NOMO-1 (cell line): ENCODE results near the gene GATA3.

Experiments
- DNase-seq, 2 experiments: peaks; one replicate each; lab custom pipeline; 2025; ENCODE audit not compliant: unreplicated experiment in 2 of 2; lab: John Stamatoyannopoulos, UW

Gene GATA3

DNA sequence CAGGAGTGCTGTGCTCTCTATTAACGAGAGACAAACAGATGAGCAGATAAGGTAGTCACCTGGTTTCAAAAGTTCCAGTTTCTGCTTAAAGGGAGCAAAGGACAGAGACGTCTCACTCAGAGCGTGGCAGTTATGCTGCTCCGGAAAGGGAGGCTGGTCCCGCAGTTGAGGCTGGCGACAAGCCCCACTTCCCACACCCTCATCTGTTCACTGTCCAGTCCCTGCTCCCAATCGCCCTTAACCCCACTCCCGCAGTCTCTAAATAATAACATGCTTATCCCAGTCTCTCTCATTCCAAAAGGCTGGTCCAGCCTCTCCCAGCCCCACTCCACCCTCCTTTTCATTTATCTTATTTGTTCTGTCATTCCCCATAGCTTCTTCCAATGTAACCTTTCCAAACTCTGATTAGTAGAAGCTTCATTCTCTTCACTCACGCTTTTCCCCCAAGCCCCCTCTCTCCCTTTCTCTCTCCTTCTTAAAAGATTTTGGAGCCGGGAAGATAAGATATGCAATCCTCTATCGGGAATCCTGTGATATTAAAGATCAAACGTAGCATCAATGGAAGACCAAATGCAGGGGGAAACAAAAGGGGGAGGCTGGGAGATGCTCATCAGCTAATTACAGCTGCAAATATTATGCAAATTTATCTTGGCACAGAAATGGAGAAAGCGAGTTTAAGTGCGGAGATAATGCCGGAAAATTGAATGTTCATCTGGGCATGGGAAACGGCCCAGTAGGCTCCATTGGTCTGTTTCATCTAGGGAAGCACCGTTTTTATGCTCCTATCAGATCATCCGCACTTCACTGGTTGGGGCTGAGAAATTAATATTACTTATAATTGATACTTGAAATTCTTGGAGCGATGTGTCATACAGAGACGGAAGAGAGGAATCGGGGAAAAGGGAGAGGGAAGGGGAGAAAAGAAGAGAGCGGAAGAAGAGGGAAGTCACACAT is 16.3 kb upstream of the GATA3 start:
- DNase-seq: no peak

DNA sequence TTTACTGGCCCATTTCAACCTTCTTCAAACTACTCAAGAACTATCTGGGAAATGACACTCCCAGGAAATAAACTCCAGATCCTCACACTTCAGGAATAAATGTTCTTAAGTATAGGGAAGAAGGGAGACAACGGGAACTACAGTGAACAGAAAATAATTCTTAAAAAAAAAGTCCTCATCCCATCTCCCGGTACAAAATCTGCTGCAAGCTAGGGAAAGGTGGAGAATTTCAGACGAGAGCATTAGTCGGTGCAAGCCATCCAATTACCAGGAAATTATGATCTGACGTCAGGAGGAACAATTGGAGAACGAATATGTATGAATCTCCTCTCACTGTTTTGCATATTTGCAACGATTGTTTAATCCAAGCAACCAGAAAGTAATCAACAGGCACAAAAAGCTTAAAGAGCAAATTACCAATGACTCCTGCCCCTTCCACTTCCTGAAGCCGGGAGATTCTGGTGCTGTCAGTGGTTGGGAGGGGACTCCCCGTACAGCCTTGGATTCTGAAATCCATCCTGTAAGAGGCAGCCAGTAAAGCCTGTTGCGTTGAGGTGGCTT is 15.1 kb upstream of the GATA3 start:
- no peak for DNase-seq

DNA sequence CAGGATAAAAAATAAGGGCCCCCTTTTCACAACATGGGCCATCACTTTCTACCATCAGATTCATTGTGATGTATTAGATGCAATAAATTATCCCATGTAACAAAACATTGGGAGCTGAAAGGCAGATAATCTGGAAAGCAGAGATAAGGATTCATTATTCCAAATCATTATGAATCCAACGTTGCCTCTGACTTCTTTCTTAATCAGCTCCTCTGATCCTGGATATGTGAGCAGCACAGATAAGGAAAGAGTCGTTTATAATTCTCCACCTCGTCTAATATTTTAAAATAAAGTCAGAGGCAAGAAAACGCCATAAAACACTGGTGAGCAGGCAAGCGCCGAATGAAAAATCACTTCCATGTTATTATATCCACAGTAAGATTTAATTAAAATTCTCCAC is 13.8 kb upstream of the GATA3 start:
- DNase-seq: no peak

DNA sequence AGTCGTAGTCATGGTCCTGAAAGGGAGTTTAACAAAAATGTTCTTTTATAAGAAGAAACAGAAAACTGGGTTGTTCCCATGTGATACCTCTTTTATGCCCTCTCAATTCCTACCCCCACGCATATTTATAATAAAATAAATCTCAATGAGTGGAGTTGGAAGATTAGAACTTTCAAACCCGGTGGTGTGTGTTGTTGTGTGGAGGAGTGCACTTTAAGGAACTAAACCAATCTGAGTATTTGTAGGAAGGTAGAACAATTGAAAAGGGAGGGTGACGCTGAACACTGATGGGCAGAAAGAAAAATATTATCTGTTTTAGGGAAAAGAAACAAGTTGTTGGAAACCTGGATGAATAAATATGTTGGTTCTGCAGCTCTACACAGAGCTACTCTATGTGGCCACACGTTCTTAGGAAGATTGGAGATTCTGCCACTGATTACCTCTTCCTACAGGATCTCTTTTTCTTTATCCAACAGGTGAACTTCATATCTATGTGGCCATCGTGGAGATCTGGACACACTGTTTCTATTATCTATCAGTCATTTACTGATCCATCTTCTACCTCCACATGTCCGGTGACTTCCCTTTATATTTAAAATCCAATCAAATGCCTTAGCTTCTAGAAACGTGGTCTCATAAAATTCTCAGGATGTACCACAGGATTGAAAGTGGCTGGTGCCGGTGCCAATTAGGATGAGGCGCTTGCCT is 13.1 kb upstream of the GATA3 start:
- no peak for DNase-seq

DNA sequence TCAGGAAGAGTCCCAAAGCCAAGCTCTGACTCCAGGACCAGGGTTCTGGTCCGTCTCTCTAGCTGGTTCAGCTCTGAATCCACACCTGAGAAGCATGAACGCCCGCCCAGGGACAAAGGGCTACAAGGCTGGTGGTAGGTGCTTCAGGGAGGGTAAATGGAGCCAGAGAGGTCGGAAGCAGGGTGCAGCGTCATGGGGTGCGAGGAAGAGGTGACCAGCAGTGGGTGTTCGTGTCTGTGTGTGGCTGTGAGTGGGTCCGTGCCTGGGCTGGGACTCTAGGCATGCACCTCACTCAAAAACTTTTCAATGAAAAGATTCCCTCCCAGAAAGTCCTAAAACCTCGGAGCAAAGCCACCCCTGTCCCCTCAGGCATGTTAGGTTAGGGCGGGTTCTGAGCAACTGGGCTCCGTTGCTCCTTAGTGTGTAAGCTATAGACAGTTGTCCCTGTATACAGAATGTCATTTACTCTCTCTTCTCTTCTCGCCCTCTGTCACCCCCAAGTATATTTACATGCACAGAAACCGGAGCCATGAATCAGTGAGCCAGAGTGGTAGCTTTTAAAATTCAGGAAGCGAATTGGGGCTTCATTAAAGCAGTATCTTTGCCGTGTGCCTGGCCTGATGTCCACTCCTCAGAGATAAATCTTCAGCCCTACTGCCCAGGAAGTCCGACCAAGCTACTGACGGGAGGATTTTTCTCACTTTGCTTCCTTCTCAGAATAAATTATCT is 12.3 kb upstream of the GATA3 start:
- DNase-seq: no peak

DNA sequence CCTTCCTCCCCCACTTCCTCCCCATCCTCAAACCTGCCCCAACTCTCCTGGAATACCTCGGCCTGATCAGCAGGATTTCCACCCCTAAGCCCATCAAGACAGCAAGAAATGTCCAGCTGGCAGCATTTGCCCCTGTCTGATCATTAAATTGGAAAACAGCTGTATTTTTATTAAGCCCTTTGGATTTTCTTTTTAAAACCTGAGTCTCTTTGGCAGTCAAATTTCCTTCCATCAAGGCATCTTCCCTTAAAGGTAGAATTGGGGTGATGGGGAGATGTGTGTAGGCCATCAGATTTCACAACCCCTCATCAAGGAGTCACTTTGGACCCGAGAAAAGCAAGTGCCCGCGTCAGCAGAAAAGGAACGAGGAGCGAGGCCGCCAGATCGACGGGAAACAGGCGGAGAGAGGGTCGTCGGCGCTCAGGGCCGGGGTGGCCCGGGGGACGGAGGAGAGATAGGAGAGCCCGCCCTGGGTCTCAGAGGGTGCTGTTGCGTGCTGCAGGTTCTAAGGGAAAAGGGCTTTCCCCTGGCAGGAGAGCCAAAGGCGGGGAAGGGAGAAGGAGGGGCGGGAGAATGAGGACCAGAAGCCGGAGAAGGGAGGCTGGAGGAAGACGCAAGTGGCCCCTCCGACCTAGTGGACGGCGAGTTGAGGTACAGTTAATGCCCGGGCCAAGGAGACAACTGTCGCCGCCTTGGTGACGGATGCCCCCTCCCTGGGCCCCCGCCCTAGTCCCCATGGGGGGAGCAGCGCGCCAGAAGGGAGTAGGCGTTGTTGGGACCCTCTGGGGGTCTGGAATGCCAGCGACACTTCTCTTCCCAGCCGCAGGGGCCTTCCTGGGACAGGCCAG is 11.5 kb upstream of the GATA3 start:
- DNase-seq: no peak

DNA sequence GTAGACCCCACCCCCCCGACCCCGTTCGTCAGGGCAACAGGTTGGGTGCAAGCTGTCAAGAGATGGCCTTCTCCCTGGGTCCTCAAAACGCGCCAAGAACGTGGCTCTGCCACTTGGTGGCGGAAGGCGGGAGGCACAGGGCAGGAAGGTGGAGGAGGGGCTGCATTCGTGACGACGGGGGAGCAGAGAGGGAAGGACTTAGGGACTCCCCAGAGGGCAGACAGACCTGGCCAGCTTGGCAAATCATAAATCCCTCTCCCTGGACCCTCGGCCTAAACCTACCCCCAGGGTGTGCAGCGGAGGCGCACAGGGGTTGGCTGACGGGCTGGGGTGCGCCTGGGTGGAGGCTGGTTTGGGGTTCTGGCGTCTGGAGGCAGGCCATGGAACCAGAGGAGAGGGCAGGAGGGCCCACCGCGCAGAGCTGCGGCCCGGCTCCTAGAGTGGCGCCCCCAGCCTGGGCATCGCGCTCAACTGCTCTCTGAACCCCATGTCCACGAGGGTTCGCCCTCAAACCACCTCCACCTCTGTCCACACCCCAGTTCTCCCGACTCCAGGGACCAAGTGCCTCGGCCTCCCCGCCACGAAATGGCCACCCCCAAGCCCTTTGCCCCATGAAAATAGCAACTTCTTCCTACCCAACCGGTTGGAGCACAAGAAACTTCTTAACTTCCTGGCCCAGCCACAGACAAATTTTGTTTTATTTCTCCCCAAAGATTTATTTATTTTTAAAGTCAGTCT is 10.8 kb upstream of the GATA3 start:
- no peak for DNase-seq

DNA sequence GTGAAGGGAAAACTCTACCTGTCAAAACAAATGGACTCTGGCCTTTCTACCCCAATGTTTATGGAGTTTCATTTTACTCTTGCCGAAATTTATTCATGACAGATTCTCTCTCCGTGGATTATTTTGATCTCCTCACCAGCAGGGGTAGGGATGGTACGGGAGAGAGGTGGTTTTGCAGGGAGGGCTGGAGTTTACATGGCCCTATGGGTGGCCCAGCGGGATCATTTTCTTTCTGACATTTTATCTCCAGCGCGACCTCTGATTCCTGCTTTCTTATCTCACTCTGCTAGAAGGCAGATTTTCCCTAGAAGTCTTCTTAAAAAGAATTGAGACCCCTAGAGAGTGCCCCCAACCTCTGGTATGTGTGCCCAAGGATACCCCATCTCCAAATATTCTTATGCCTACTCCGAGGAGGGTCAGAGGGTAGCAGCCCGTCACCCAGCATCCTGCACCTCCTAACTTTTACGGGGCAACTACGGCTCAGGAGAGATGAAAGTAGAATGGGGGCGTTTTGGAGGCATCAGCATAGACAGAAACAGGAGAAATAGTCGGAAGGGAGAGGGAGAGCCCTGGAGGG is 10.1 kb upstream of the GATA3 start:
- no peak for DNase-seq

DNA sequence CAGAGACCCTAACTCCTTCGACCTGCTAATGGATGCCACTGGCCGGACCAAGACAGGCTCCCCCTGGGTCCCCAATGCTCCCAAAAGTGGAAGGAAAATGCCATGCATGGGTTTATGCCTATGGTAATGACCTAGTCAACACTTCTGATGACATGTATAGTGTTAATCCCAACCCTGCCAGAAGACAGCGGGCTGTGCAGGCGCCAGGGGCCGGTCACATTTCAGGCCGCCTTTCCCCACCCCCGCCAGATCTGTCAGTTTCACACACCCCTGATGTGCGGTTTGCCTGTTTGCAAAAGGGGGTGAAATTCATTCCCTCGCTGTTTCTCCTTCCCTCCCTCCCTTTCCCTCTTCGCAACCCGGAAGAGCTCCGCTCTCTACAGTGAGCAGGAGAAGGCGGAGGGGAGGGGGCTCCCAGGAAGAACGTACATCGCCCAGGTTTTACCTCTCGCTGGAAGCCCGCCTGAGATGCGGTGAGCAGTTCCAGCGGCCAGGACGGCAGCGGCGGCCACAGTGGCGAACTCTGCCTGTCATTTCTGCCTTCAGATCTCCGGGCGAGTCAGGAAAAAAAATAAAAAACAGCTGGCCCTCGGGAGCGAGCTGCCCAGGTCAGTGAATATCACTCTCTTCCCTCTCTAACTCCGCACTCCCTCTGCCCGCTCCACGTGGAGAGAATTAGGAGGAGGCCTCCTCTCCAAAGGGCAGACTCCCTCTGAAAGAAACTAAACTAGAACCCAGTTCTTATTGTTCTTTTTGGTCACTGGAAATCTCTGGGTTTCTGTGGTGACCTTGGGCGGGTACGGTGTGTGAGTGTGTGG is 9.4 kb upstream of the GATA3 start:
- DNase-seq: no peak

DNA sequence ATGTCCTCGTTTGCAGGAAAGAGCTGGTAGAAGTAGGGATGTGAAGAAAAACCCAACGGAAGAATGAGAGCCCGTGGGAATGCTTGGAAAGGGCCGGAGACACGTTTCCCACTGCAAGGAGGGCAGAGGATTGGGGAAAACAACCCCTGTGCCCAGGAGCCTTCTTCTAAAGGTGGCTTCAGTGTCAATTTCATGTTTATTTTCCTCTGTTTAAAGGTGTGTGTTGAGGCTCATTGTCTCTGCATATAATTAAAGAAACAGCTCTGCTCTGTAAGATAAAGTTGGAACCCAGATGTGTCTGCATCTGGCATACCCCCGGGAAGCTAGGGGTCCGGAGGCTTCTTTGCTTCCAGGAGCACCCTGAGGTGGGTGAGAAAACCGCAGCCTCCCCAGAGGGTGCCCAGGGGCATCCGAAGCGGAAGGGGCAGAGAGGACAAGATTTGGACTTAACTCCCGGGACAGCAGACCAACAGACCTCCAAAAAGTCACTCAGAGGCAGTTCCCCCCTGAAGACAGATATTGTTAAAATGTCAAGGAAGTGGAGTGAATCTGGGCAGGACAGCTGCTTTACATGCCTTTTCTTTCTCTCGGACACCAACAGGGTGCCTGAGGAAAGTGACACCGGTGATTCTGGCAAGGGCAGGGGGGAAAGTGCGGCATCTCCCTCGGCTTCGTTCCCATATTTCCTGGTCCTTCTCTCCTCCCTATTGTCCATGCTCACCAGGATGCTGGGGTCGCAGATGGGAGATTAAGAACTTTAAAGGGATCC is 8.6 kb upstream of the GATA3 start:
- no peak for DNase-seq

DNA sequence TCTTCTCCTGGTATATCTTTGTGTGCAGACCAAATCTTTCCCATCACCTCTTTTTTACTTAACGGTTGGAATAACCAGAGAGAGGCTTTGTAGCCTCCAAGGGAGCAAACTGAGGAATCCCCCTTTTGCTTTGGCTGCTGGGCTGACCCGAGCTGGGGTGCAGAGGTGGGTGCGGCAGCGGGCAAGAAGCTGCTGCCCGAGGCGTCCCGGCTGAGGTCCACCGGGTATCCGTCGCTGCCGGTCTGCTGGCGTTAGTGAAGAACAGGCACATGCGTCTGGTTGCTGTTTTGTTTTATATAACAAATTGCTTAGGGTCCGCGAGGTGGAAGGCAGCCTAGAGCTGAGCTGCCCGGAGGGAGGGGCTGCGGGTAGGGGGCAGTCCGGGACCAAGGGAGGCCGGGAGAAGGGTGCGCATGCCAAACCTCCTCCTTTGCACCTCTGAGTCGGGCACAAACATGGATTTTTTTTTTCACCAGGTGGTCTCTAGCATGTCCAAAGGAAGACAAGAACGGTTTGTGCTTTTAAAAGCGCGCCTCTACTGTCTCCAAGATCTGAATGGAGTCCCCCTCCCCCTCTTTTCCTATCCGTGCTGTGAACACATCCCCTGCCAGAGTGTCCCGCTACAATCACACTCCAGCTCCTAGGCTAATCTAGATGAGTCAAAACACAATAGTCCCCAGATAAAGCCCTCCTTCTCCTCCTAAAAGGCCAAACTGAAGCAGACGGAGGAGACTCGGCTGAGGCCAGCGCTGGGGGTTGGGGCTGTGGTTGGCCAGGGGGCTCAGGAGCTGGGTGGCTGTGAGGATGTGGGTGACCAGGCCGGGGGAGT is 6.8 kb upstream of the GATA3 start:
- no peak for DNase-seq

DNA sequence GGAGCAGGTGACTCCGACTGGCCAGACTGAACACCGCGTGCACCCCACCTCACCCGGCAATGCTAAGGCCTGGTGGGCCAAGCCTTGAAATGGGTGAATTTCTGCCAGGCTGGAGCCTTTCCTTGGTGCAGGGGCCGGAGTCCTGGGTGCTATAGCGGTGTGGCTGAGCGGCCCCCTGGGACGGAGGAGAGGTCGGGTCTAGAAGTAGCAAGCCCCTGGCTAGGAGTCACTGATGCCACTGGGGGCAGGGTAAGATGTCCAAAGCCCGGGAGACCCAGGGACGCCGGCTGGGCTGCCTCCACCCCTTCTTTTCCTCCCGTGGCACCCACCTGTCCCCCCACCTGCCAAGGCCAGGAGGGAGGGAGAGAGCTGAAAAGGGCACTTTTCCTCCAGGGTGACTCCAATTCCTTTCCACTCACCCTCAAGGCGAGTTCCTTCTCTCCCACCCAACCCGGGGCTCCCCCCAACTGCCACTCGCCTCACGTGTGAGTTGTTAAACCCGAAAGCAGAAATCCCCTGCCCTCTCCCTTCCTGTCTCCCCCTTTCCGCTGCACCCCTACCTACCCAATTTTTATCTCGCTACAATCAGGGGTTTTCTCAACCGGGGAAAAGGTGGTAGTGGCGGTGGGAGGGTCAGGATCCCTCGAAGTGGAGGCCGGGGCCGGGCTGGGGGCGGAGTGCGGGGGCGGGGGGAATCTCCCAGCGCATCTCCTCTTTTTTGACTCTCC is 6.0 kb upstream of the GATA3 start:
- no peak for DNase-seq

DNA sequence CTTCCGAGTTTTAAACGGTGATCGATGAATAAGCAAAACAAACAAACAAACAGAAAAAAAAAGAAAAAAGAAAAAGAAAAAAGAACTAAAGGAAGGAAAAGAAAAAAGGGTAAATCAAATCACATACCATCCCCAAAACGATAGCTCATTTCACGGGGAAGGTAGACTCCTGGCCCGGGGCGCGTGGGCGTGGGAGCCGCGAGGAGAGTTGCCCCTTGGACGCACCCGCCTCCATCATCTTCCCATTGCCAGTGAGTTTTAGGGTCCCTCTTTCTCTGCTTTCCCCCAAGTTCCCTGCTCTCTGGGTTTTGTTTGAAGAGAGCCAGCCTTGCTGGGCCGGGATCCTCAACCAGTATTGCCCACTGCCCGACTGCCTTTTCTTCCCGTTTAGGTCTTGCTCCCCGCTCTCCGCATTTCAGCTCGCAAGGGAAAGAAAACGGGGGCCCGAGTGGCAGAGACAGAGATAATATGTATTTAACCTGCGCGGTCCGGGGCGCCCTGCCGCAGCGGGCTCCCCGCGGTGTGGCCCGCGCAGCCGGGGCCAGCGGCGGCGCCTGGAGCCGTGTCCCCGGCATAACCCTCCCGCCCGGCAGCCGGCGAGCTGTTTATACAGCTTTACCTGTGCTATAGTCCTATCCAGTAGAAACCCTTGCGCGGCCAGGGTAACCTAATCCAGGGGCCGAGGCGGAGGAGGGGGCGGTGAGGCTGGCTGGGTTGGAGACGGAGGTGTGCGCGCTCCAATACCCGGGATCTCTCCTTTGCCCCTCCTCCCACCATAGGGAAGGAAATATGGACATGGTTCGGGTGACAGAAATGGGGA is 5.2 kb upstream of the GATA3 start:
- DNase-seq: no peak

DNA sequence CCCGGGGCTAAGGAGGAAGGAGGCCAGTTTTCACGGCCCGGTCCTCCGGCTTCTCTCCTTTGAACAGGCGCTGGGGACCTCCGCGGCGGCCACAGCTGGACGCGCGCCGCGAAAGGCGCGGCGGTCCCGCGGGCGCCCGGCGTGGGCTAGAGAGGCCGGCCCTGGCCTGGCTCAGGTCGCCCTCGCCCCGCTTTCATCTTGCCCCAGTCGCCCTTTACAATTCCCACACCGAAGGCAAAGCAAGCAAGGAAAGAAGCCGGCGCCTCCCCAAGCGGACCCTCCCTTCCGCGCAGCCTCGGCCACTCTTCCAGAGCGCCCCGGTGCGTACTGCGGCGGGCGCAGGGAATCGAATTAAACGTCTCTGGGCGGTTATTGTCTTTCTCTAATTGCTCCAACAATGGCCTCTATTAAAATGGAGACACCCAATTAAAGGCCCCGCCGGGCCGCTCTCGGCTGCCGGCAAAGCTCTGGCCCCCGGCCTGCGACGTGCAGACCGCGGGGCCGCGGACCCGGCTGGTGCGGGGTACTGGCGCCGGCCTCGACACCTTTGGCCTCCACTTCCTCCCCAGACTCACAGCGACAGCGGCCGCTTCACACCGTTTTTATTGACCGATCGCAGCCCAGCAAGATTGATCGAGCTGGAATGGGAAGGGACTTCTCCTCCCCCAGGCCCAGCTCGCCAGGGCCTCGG is 4.5 kb upstream of the GATA3 start:
- DNase-seq: no peak
